HFF-Myc (cell line): ENCODE results near the gene ERP44.

Source experiments
- DNase-seq: peaks from one replicate; pipeline ENCODE4 v3.0.0-alpha.2; 2011; ENCODE audit warnings: low read depth; ENCODE audit errors: extremely low read depth
- H3K4me3 ChIP-seq: replicated peaks from 2 replicates; pipeline ENCODE4 v1.5.1; 2011; ENCODE audit warnings: low read depth, mild to moderate bottlenecking, control low read depth, low read length
- TF ChIP-seq, protein P1 (sequence below): IDR thresholded peaks from 2 replicates; pipeline ENCODE4 v1.5.1; 2012; ENCODE audit warnings: mild to moderate bottlenecking, low read depth, low read length, control low read depth; ENCODE audit errors: missing control alignments

ERP44 gene

GRCh38 chr9:100052375-100052774 lies 46.4 kb downstream of the ERP44 start:
- no peak for DNase-seq
- TF ChIP-seq, protein P1, sequence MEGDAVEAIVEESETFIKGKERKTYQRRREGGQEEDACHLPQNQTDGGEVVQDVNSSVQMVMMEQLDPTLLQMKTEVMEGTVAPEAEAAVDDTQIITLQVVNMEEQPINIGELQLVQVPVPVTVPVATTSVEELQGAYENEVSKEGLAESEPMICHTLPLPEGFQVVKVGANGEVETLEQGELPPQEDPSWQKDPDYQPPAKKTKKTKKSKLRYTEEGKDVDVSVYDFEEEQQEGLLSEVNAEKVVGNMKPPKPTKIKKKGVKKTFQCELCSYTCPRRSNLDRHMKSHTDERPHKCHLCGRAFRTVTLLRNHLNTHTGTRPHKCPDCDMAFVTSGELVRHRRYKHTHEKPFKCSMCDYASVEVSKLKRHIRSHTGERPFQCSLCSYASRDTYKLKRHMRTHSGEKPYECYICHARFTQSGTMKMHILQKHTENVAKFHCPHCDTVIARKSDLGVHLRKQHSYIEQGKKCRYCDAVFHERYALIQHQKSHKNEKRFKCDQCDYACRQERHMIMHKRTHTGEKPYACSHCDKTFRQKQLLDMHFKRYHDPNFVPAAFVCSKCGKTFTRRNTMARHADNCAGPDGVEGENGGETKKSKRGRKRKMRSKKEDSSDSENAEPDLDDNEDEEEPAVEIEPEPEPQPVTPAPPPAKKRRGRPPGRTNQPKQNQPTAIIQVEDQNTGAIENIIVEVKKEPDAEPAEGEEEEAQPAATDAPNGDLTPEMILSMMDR: no peak
- H3K4me3 ChIP-seq: no peak overlapping the region

DNA sequence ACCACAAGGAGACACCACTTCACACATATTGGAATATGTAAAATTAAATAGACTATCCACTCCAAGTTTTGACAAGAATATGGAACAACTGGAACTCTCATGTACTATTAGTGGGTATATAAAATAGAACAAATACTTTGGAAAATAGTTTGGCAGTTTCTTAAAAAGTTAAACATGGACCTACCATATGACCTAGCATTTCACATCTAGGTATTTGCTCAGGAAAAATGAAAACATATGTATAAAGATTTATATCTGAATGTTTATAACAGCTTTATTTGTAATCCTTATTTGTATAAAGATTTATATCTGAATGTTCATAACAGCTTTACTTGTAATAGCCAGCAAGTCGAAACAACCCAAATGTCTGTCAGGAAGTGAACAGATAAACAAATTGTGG lies 49.2 kb downstream of the ERP44 start:
- DNase-seq: no peak
- H3K4me3 ChIP-seq: no peak overlapping the region
- TF ChIP-seq, protein P1: no peak

DNA sequence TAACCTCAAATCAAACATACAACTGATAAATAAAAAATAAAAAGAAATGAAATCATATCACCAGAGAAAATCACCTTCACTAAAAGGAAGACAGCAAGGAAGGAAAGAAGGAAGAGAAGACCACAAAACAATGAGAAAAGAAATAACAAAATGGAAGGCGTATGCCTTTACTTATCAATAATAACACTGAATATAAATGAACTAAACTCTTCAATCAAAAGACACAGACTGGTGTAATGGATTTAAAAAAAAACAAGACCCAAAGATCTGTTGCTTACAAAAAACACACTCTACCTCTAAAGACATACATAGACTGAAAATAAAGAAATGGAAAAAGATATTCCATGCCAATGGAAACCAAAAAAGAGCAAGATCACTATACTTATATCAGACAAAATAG lies 60.3 kb downstream of the ERP44 start:
- TF ChIP-seq, protein P1: no peak
- no peak for DNase-seq
- no peak overlapping the region for H3K4me3 ChIP-seq

GRCh38 chr9:100033877-100034551 lies 64.8 kb downstream of the ERP44 start:
- H3K4me3 ChIP-seq: no peak overlapping the region
- TF ChIP-seq, protein P1: no peak
- no peak for DNase-seq

DNA sequence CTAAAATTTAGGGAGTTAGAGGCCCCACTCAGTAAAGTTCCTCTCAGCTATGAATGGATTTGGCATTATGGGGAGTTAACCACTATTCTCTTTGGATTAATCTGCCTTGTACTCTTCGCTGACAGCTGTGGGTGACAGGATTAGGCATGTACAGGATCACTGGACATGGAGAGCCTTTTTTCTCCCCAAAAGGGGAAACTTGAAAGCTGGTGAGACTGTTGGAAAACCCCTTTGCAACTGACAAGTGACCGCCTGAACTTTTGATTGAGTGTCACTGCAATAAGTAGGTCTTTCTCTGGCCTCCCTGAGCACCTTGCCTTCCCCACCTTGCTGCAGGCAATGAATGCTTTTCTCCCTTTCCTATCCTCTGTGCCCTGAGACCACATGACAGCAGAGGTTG lies 68.3 kb downstream of the ERP44 start:
- DNase-seq: no peak
- TF ChIP-seq, protein P1: no peak
- no peak overlapping the region for H3K4me3 ChIP-seq

GRCh38 chr9:100029251-100029650 lies 69.5 kb downstream of the ERP44 start:
- TF ChIP-seq, protein P1: no peak

More at GRCh38 chr9:100029251-100029650, 69.5 kb downstream of the ERP44 start:
- DNase-seq: no peak
- no peak overlapping the region for H3K4me3 ChIP-seq
